HG03460 (cell line): Measurements from ENCODE around the gene KIF3A.
"Not testable (repeated sequence)": the region's sequence is repeated elsewhere in the genome, so short reads cannot be mapped to it uniquely, and the experiment has no call there.

ENCODE experiments used
- ATAC-seq: cut with Tn5 transposase; IDR thresholded peaks from one replicate; pipeline ENCODE4 v1.9.1; 2021; ENCODE audit not compliant: unreplicated experiment

The KIF3A gene

GRCh38 chr5:132729896-132730295 lies 7.5 kb downstream of the KIF3A start:
- no peak for ATAC-seq

GRCh38 chr5:132725745-132726144 lies 11.6 kb downstream of the KIF3A start:
- ATAC-seq = no peak

- no peak for ATAC-seq
Observed at GRCh38 chr5:132718544-132719312, 18.6 kb downstream of the KIF3A start.

GRCh38 chr5:132714456-132715307 lies 22.7 kb downstream of the KIF3A start:
- no peak for ATAC-seq

- ATAC-seq = no peak
Observed at GRCh38 chr5:132708645-132709044, 28.7 kb downstream of the KIF3A start.

GRCh38 chr5:132704875-132705274 lies 32.5 kb downstream of the KIF3A start:
- no peak for ATAC-seq

- no peak for ATAC-seq
Observed at GRCh38 chr5:132695956-132696355, 41.4 kb downstream of the KIF3A start.

GRCh38 chr5:132692632-132692967 lies 44.7 kb downstream of the KIF3A start:
- ATAC-seq = no peak

- ATAC-seq = not testable (repeated sequence)
Observed at GRCh38 chr5:132691755-132692631, 45.4 kb downstream of the KIF3A start.

- ATAC-seq = no peak
Observed at GRCh38 chr5:132690156-132690555, 47.2 kb downstream of the KIF3A start.

- ATAC-seq = no peak
Observed at GRCh38 chr5:132689513-132689912, 47.8 kb downstream of the KIF3A start.

- ATAC-seq = peak; percentile 47
Observed at GRCh38 chr5:132688536-132689339, 48.6 kb downstream of the KIF3A start.

- no peak for ATAC-seq
Observed at GRCh38 chr5:132687995-132688394, 49.4 kb downstream of the KIF3A start.

- ATAC-seq = no peak
Observed at GRCh38 chr5:132686193-132686592, 51.2 kb downstream of the KIF3A start.

- ATAC-seq = no peak
Observed at GRCh38 chr5:132684922-132685720, 52.2 kb downstream of the KIF3A start.

GRCh38 chr5:132684491-132684890 lies 52.9 kb downstream of the KIF3A start:
- no peak for ATAC-seq

- no peak for ATAC-seq
Observed at GRCh38 chr5:132681983-132682382, 55.4 kb downstream of the KIF3A start.

GRCh38 chr5:132681476-132681831 lies 55.9 kb downstream of the KIF3A start:
- ATAC-seq = no peak

GRCh38 chr5:132680780-132681475 lies 56.4 kb downstream of the KIF3A start:
- ATAC-seq = no peak
